Fibroblast of skin of left quadriceps (primary cell): ENCODE results near the gene SLC35F1.
"Not testable (repeated sequence)": the region's sequence is repeated elsewhere in the genome, so short reads cannot be mapped to it uniquely, and the experiment has no call there.

Experiments
- DNase-seq, 2 experiments: peaks; one replicate each; pipeline ENCODE4 v3.0.0-alpha.2; 2013; ENCODE audit warnings: low read depth in 2 of 2

SLC35F1 gene

DNA sequence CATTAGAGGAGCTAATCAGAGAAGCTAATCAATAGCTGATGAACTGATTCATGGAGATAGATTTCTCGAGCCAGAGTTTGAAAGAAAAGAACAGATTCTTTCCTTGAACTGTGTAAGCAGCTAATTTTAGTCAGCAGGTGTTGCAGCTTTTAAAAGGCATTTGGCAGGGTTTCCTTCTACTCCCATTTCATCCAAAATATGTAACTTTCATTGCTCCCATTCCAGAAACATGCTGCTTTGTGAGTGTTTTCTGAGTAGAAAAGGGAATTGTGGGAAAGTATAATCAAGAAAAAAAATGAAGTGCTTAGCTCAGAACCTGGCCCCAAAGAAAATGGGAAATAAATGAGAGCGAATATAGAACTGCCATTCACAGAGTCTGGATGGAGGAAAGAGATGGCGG, 20.8 kb downstream of the SLC35F1 start:
- DNase-seq = no peak

DNA sequence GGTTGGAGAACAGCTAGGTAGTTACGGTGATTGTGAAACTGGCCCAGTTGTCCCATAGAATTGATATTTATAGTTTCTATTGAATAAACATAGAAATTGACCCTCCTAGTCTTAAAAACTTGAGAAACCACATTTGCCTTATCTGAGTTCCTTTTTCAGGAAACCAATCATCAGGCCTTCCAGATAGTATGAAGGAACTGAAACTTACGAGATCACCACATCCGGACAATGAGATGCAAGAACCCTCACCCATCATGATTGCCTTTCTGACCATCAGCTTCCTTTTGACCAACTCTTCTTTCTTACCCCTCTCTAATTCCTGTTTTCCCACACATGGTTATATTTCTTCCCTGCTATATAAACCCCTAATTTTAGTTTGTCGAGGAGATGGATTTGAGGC, 21.8 kb downstream of the SLC35F1 start:
- no peak for DNase-seq

DNA sequence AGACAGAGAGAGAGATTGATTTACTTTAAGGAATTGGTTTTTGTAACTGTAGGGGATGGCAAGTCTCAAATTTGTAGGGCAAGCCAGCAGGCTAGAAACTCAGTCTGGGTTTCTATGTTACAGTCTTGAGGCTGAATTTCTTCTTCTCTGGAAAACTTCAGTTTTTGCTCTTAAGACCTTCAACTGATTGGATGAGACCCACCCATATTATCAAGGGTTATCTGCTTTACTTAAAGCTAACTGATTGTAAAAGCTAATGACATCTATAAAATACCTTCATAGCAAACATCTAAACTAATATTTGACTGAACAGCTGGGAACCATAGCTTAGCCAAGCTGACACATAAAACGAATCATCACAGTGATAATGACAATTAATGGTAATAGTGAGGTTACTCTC, 22.4 kb downstream of the SLC35F1 start:
- no peak for DNase-seq

DNA sequence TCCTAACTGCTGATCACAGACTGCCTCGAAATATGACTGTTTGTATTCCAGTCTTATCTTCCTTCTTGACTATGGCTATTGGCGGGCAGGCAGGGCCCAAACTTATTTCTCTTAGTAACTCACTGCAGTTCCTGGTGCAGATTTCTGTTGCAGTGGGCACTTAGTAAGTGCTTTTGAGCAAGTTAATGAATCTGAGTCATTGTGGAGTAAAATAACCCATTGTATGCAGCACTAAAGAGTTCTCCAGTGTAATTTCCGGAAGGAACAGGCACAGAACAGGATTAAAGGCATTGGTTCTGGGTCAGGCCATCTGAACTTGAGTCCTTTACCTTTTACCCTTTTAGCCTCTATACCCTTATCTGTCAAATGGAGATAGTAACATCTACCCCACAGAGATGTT, 23.6 kb downstream of the SLC35F1 start:
- no peak for DNase-seq

GRCh38 chr6:117932001-117932400, 24.9 kb downstream of the SLC35F1 start:
- no peak for DNase-seq

GRCh38 chr6:117932676-117933075, 25.6 kb downstream of the SLC35F1 start:
- DNase-seq = no peak

DNA sequence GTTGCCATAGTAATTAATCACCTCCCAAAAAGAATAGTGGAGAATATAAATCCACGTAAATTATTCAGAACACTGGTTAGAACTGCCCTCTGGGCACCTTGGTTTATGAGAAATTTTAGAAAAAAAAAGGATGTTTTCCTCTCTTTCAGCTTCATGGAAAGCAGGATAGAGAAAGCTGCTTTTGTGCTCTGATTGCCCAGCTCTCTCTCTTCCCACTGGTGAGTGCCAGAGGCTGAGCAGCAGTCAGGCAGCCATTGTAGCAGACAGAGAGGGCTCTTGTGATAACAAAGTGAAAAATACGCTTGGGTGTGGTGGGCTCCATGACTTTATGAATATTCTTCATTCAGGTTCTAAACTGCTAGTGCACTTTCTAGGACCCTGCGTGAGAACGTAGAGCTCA, 26.4 kb downstream of the SLC35F1 start:
- DNase-seq = no peak

GRCh38 chr6:117938311-117938995, 31.4 kb downstream of the SLC35F1 start:
- DNase-seq = no peak

GRCh38 chr6:117947234-117947633, 40.2 kb downstream of the SLC35F1 start:
- no peak for DNase-seq

- DNase-seq = no peak
Observed at GRCh38 chr6:117951783-117952182, 44.7 kb downstream of the SLC35F1 start.

DNA sequence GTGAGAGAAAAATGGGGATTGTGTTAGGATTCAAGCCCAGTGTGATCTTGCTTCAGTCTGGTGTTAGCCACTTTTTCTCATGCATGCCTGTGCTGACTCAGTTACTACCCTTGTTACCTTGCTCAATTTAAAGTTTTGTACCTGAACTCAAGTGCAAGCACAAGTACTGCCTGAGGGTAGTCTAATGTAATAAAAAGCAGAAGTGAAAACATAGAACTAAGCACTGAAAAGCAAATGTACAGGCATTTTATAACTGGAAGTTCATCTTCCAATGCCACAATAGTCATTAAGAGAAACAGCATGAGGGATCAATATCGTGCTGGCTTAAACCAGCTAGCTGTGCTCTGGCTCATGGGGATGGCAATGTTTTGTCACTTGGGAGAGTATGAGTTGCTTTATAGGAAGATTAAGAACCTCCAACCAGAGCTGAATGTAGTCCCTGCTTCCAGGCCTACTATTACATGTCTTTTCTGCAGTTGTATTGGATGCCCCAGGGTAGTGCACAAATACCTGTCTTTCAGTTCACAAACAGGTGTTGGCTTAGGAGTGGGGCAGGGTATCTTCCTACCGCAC, 48.7 kb downstream of the SLC35F1 start:
- no peak for DNase-seq

- no peak for DNase-seq
Observed at GRCh38 chr6:117956386-117956785, 49.3 kb downstream of the SLC35F1 start.

DNA sequence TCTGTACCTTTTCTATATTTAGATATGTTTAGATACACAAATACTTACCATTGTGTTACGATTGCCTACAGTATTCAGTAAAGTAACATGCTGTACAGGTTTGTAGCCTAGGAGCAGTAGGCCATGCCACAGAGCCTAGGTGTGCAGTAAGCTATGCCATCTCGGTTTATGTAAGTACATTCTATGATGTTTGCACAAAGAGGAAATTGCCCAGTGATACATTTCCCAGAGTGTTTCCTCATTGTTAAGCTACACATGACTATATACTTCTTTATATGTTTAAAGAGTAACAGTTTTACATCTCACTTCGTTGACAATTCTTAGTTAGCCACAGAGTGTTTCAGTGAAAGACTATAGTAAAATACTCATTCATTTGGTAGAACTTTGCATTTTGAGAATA, 51.5 kb downstream of the SLC35F1 start:
- no peak for DNase-seq

DNA sequence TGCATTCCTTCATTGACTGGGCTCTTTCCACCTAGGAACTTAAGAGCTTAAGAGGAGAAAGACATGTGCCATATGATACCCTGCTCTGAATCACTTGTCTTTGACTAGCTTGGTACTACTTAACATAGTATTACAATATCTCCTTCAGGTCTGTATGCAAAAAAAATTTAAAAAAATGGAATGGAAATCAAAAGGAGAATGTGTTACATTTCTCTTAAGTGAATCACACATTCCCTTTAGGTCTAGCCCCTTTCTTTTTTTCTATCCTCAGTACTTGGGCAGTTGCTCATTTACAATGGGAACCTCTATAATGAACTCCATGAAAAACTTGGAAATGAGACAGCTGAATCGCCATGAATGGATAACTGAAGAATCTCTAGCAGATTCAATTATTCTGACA, 53.8 kb downstream of the SLC35F1 start:
- DNase-seq = no peak

DNA sequence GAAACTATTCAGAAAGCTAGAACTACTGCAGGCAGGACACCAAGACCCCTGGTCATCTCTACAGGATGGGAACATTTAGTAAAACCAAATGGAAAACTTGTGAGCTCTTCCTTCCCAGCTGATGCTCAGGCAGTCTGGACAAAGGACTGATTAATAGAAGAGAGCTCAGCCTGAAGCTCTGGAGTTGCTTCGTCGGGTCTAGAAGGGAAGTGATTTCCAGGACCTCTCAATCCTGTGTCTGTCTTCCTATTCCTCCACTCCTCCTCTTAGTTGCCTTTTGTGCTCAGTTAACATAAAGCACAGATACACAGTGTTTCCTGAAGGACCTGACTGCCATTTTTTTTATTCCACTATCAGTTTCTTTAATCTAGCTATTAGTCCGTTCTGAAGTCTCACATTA, 54.2 kb downstream of the SLC35F1 start:
- no peak for DNase-seq

DNA sequence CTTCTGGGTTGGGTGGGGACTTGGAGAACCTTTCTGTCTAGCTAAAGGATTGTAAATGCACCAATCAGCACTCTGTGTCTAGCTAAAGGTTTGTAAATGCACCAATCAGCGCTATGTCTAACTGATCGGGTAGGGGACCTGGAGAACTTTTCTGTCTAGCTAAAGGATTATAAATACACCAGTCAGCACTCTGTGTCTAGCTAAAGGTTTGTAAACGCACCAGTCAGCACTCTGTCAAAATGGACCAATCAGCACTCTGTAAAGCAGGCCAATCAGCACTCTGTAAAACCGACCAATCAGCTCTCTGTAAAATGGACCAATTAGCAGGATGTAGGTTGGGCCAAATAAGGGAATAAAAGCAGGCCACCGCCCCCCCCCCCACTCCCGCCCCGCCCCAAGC, 58.7 kb downstream of the SLC35F1 start:
- not testable (repeated sequence) for DNase-seq

DNA sequence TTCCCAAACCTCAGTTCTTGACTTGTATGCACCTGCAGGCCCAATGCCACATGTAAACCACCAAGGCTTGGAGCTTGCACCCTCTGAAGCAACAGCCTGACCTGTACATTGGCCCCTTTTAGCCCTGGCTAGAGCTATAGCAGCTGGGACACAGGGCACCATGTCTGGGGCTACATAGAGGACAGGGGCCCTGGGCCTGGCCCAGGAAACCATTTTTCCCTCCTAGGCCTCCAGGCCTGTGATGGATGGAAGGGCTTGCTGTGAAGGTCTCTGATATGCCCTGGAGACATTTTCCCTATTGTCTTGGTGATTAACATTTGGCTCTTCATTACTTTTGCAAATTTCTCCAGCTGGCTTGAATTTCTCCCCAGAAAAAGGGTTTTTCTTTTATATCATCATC, 64.6 kb downstream of the SLC35F1 start:
- DNase-seq = no peak

- no peak for DNase-seq
Observed at GRCh38 chr6:117974914-117975627, 68.0 kb downstream of the SLC35F1 start.

DNA sequence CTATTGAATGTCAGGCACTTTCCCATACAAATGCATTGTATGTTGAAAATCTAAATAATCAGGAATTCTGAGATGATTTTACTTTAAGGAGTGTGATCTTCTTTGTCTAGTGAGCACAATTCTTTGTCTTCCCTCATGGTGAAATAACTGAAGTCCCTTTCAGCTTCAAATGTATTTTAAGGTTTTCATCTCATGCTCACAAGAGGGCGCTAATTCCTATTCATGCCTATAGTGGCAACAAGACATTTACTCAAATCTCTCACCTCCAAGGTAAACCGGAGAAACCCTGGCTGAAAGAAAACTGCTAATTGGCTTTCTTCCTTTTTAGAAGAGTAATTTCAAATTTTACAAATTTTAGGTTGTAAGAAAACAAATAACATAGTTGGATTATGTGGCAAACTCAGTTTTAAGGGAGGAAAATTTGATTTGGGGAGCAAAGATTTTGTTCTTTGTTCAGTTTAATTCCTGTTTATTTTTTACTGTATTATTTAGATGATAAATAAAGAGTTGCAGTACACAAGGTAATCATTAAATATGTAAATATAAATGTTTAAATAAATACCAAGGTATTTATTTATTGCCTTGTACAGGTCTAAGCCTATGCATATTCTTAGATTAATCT, 69.1 kb downstream of the SLC35F1 start:
- no peak for DNase-seq

- no peak for DNase-seq
Observed at GRCh38 chr6:117985916-117986315, 78.9 kb downstream of the SLC35F1 start.

DNA sequence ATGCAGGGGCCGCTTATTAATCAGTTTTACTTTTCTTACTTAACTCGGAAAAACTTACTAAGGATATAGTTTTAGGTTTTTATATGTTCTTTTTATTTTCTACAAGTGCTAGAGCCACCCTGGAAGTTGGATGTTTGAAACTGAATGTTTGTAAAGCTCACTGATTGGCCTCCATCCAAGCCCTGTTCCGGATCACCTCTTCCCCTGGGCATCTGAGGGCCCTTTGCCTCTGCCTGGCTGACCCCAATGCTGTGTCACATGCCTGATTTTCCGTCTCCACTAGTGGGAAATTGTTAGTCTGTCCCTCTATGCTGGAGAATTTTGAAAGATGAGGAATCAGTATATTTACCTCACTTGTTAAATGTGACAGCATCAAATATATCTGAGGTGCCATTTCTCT, 79.3 kb downstream of the SLC35F1 start:
- no peak for DNase-seq

DNA sequence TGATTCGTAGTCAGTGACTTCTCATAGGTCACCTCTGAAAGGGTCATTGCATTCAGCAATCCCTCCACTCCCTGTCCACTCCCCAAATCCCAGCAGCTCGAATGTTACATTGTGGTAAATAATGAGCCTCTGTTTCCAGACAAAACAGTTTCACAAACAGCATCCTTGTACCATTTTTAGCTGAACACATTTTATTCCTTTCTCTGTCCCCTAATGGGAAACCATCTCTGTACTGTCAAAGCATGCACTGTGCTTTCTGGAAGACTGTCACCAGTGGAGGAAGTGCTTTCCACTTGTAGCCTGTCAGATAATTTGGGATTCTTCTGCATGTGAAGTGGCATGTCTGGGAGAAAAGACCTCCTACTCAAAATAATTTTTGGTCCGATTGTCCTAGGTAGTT, 82.0 kb downstream of the SLC35F1 start:
- no peak for DNase-seq

GRCh38 chr6:117990151-117990550, 83.1 kb downstream of the SLC35F1 start:
- DNase-seq = no peak
